Smooth muscle cell (in vitro differentiated cells): ENCODE measurements around the gene TBRG1. TPM values are rescaled to one million over a fixed set of nuclear protein-coding genes. Genes with fewer than 3 reads are reported as not detected.

ENCODE experiments used
- DNase-seq: peaks from one replicate; lab custom pipeline; 2025; ENCODE audit not compliant: unreplicated experiment; lab: John Stamatoyannopoulos, UW
- H2AFZ ChIP-seq: fragments of 200-600 bp; sonication (generic); 2 replicates; pipeline ENCODE4 v1.6.0; 2016; ENCODE audit warnings: antibody characterized with exemption, low read depth, mild to moderate bottlenecking
- H3F3A ChIP-seq: fragments of 200-600 bp; sonication (generic); 2 replicates; pipeline ENCODE4 v1.6.0; 2017; ENCODE audit warnings: antibody characterized with exemption, low read depth
- H3K27ac ChIP-seq: fragments of 200-600 bp; sonication (generic); 2 replicates; pipeline ENCODE4 v1.5.1; 2016; ENCODE audit warnings: low read depth, mild to moderate bottlenecking
- H3K27me3 ChIP-seq: fragments of 200-600 bp; sonication (generic); 2 replicates; pipeline ENCODE4 v1.6.1; 2016; ENCODE audit warnings: low read depth, mild to moderate bottlenecking
- H3K36me3 ChIP-seq: fragments of 200-600 bp; sonication (generic); 2 replicates; pipeline ENCODE4 v1.5.1; 2016; ENCODE audit warnings: low read depth
- H3K4me1 ChIP-seq: fragments of 200-600 bp; sonication (generic); 2 replicates; pipeline ENCODE4 v1.5.1; 2016; ENCODE audit warnings: low read depth
- H3K4me2 ChIP-seq: fragments of 200-600 bp; sonication (generic); 2 replicates; pipeline ENCODE4 v1.6.0; 2016; ENCODE audit warnings: mild to moderate bottlenecking
- H3K4me3 ChIP-seq: fragments of 200-600 bp; sonication (generic); 2 replicates; pipeline ENCODE4 v1.5.1; 2016; ENCODE audit warnings: mild to moderate bottlenecking
- H3K79me2 ChIP-seq: fragments of 200-600 bp; sonication (generic); 2 replicates; pipeline ENCODE4 v1.6.0; 2016; ENCODE audit warnings: low read depth, mild to moderate bottlenecking
- H3K9ac ChIP-seq: fragments of 200-600 bp; sonication (generic); 2 replicates; pipeline ENCODE4 v1.6.0; 2016; ENCODE audit warnings: low read depth
- H3K9me3 ChIP-seq: fragments of 200-600 bp; sonication (generic); replicated peaks from 2 replicates; pipeline ENCODE4 v1.5.1; 2016; ENCODE audit warnings: low read depth
- H4K20me1 ChIP-seq: fragments of 200-600 bp; sonication (generic); 2 replicates; pipeline ENCODE4 v1.6.0; 2016; ENCODE audit warnings: low read depth
- WGBS: methylation state at CpG from one replicate; pipeline ENCODE4 v1.1.7; 2016; ENCODE audit warnings: low lambda C conversion rate; 5-methylcytosine and 5-hydroxymethylcytosine counted together
- polyA plus RNA-seq: library from polyadenylated mRNA; unstranded; fragments of >200 nt; fragmentation: Nextera tagmentation; extraction: Ambion mirVana; gene quantifications from 2 replicates; pipeline ENCODE4 v1.2.1, GENCODE V29; 2016
- small RNA-seq: library from RNA; depleted of rRNA; stranded (forward); fragments of <200 nt; gene quantifications from one replicate; pipeline ENCODE3, GENCODE V24; 2014
- total RNA-seq: library from RNA; depleted of rRNA; stranded (reverse); fragments of >200 nt; gene quantifications from 2 replicates; pipeline ENCODE4 v1.2.3, GENCODE V29; 2014
- TF ChIP-seq, protein P1 (sequence below): fragments of 200-600 bp; sonication (generic); IDR thresholded peaks from 2 replicates; pipeline ENCODE4 v1.5.1; 2017; ENCODE audit warnings: borderline replicate concordance, mild to moderate bottlenecking, antibody characterized with exemption; ENCODE audit not compliant: insufficient read depth, poor library complexity, severe bottlenecking

The TBRG1 gene
- total and polyA plus RNA-seq, 2 experiments from 2014 or later: 28.5 to 30.6 TPM

DNA sequence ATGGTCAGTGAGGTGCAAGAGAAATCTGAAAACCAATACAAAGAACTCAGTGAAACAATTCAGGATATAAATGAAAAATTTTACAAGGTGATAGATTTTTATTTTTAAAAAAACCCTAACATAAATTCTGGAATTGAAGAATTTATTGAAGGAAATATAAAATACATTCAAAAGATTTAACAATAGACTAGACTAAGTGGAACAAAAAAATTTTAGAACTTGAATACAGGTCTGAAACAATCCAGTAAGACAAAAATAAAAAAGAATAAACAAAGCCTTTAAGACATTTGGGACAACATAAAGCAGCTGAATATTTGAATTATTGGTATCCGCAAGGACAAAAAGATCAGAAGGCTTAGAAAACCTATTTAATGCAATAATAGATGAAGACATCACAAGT is 59.8 kb downstream of the TBRG1 start:
- H3F3A ChIP-seq: no peaks in the 10 kb centered on the region
- peaks cover 3% of the 10 kb centered on the region for H3K9me3 ChIP-seq
- H3K79me2 ChIP-seq: no peaks in the 10 kb centered on the region
- no peak overlapping the region for H3K27ac ChIP-seq
- DNase-seq: no peak
- H2AFZ ChIP-seq: no peak overlapping the region
- no peaks in the 10 kb centered on the region for H4K20me1 ChIP-seq
- H3K4me1 ChIP-seq: no peaks in the 10 kb centered on the region
- H3K4me3 ChIP-seq: no peak overlapping the region
- H3K4me2 ChIP-seq: no peak overlapping the region
- H3K36me3 ChIP-seq: no peaks in the 10 kb centered on the region
- peaks cover 3% of the 10 kb centered on the region for H3K27me3 ChIP-seq
- WGBS: 100% methylated on average over 1 of the region's 1 CpG
- no peak overlapping the region for H3K9ac ChIP-seq
- TF ChIP-seq, protein P1, sequence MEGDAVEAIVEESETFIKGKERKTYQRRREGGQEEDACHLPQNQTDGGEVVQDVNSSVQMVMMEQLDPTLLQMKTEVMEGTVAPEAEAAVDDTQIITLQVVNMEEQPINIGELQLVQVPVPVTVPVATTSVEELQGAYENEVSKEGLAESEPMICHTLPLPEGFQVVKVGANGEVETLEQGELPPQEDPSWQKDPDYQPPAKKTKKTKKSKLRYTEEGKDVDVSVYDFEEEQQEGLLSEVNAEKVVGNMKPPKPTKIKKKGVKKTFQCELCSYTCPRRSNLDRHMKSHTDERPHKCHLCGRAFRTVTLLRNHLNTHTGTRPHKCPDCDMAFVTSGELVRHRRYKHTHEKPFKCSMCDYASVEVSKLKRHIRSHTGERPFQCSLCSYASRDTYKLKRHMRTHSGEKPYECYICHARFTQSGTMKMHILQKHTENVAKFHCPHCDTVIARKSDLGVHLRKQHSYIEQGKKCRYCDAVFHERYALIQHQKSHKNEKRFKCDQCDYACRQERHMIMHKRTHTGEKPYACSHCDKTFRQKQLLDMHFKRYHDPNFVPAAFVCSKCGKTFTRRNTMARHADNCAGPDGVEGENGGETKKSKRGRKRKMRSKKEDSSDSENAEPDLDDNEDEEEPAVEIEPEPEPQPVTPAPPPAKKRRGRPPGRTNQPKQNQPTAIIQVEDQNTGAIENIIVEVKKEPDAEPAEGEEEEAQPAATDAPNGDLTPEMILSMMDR: no peak

Small RNA genes lying within 50 kb of the gene (small RNA-seq; reads per million reads assigned to genes)
- gene RNA5SP352: not detected

Other genes starting within 250 kb of the TBRG1 start
- gene OR8B2, start 238.4 kb upstream of the TBRG1 start, total RNA-seq: not detected in 2 replicates
- gene OR8B2, start 238.4 kb upstream of the TBRG1 start, polyA plus RNA-seq: not detected in 2 replicates
- not detected in 2 replicates for gene OR8B3, start 223.8 kb upstream of the TBRG1 start, total RNA-seq
- not detected in 2 replicates for gene OR8B3, start 223.8 kb upstream of the TBRG1 start, polyA plus RNA-seq
- not detected in 2 replicates for gene OR8B4, start 198.0 kb upstream of the TBRG1 start, total RNA-seq
- not detected in 2 replicates for gene OR8B4, start 198.0 kb upstream of the TBRG1 start, polyA plus RNA-seq
- gene OR8B8, start 177.2 kb upstream of the TBRG1 start, total RNA-seq: 0.04 TPM in 1 of 2 replicates, not detected in the other
- not detected in 2 replicates for gene OR8B8, start 177.2 kb upstream of the TBRG1 start, polyA plus RNA-seq
- gene OR8B12, start 79.2 kb upstream of the TBRG1 start, total RNA-seq: not detected in 2 replicates
- gene OR8B12, start 79.2 kb upstream of the TBRG1 start, polyA plus RNA-seq: not detected in 2 replicates
- not detected in 2 replicates for gene OR8A1, start 52.9 kb upstream of the TBRG1 start, total RNA-seq
- not detected in 2 replicates for gene OR8A1, start 52.9 kb upstream of the TBRG1 start, polyA plus RNA-seq
- gene PANX3, start 11.4 kb upstream of the TBRG1 start, total RNA-seq: not detected in 2 replicates
- not detected in 2 replicates for gene PANX3, start 11.4 kb upstream of the TBRG1 start, polyA plus RNA-seq
- gene SIAE, start 50.9 kb downstream of the TBRG1 start, total RNA-seq: 12.5 and 14.1 TPM in 2 replicates
- gene SIAE, start 50.9 kb downstream of the TBRG1 start, polyA plus RNA-seq: 9.7 and 11.5 TPM in 2 replicates
- gene SPA17, start 51.0 kb downstream of the TBRG1 start, total RNA-seq: 6.1 and 12.2 TPM in 2 replicates
- gene SPA17, start 51.0 kb downstream of the TBRG1 start, polyA plus RNA-seq: 7.4 and 9.2 TPM in 2 replicates
- gene NRGN, start 117.1 kb downstream of the TBRG1 start, total RNA-seq: 1.2 TPM in 1 of 2 replicates, not detected in the other
- 2.0 and 2.8 TPM in 2 replicates for gene NRGN, start 117.1 kb downstream of the TBRG1 start, polyA plus RNA-seq
- not detected in 2 replicates for gene VSIG2, start 129.4 kb downstream of the TBRG1 start, total RNA-seq
- not detected in 2 replicates for gene VSIG2, start 129.4 kb downstream of the TBRG1 start, polyA plus RNA-seq
- gene ESAM, start 139.4 kb downstream of the TBRG1 start, total RNA-seq: 0.31 and 0.76 TPM in 2 replicates
- gene ESAM, start 139.4 kb downstream of the TBRG1 start, polyA plus RNA-seq: 0.94 and 1.5 TPM in 2 replicates
- 18.8 and 25.3 TPM in 2 replicates for gene MSANTD2, start 177.5 kb downstream of the TBRG1 start, total RNA-seq
- gene MSANTD2, start 177.5 kb downstream of the TBRG1 start, polyA plus RNA-seq: 11.4 and 13.6 TPM in 2 replicates
- gene ROBO3, start 242.6 kb downstream of the TBRG1 start, total RNA-seq: 8.9 and 10.4 TPM in 2 replicates
- gene ROBO3, start 242.6 kb downstream of the TBRG1 start, polyA plus RNA-seq: 10.8 and 12.8 TPM in 2 replicates